Loucy (cell line): ENCODE data around the gene FGGY.

Experiments used
- H2AFZ ChIP-seq: fragments of 200-600 bp; sonication (generic); 2 replicates; pipeline ENCODE4 v1.6.0; 2016; ENCODE audit warnings: antibody characterized with exemption, mild to moderate bottlenecking, low read length, moderate library complexity
- H3F3A ChIP-seq: fragments of 200-600 bp; 2 replicates; pipeline ENCODE4 v1.6.0; 2016; ENCODE audit warnings: antibody characterized with exemption, low read depth, mild to moderate bottlenecking
- H3K27me3 ChIP-seq: fragments of 200-600 bp; sonication (generic); 2 replicates; pipeline ENCODE4 v1.6.1; 2014; ENCODE audit warnings: low read length, mild to moderate bottlenecking; ENCODE audit not compliant: insufficient read depth, poor library complexity, severe bottlenecking
- H3K36me3 ChIP-seq: fragments of 200-600 bp; sonication (generic); 2 replicates; pipeline ENCODE4 v1.6.1; 2016; ENCODE audit warnings: low read length; ENCODE audit not compliant: insufficient read depth
- H3K4me1 ChIP-seq: fragments of 200-600 bp; sonication (generic); 2 replicates; pipeline ENCODE4 v1.5.1; 2014; ENCODE audit warnings: low read length, mild to moderate bottlenecking; ENCODE audit not compliant: insufficient read depth, poor library complexity, severe bottlenecking
- H3K4me2 ChIP-seq: fragments of 200-600 bp; sonication (generic); 2 replicates; pipeline ENCODE4 v1.6.0; 2014; ENCODE audit warnings: antibody characterized with exemption, low read length, low read depth, mild to moderate bottlenecking; ENCODE audit not compliant: poor library complexity, severe bottlenecking
- H3K4me3 ChIP-seq: fragments of 200-600 bp; sonication (generic); 2 replicates; pipeline ENCODE4 v1.5.1; 2014; ENCODE audit warnings: low read length, mild to moderate bottlenecking, mixed read lengths; ENCODE audit not compliant: poor library complexity, severe bottlenecking
- H3K79me2 ChIP-seq: fragments of 200-600 bp; sonication (generic); 2 replicates; pipeline ENCODE4 v1.6.1; 2014; ENCODE audit warnings: low read length; ENCODE audit not compliant: insufficient read depth
- H3K9ac ChIP-seq: fragments of 200-600 bp; sonication (generic); 2 replicates; pipeline ENCODE4 v1.6.0; 2014; ENCODE audit warnings: mild to moderate bottlenecking, low read depth, low read length, moderate library complexity; ENCODE audit not compliant: poor library complexity, severe bottlenecking
- H3K9me2 ChIP-seq: fragments of 200-600 bp; sonication (generic); replicated peaks from 2 replicates; pipeline ENCODE4 v1.6.1; 2016; ENCODE audit warnings: low read depth, low read length, mixed read lengths
- H3K9me3 ChIP-seq: fragments of 200-600 bp; sonication (generic); 2 replicates; pipeline ENCODE4 v1.6.1; 2014; ENCODE audit warnings: mild to moderate bottlenecking, antibody characterized with exemption, low read length, low read depth; ENCODE audit not compliant: insufficient read depth
- H4K20me1 ChIP-seq: fragments of 200-600 bp; sonication (generic); 2 replicates; pipeline ENCODE4 v1.6.0; 2014; ENCODE audit warnings: antibody characterized with exemption, low read length, mild to moderate bottlenecking; ENCODE audit not compliant: insufficient read depth, poor library complexity, severe bottlenecking
- EZH2phosphoT487 ChIP-seq: fragments of 200-600 bp; IDR thresholded peaks from 2 replicates; pipeline ENCODE4 v1.6.1; 2018; ENCODE audit warnings: antibody characterized with exemption, mild to moderate bottlenecking, moderate library complexity, borderline replicate concordance
- TF ChIP-seq, protein P1 (sequence below): fragments of 200-600 bp; sonication (generic); conservative IDR thresholded peaks from 2 replicates; pipeline ENCODE4 v1.5.1; 2014; ENCODE audit warnings: mild to moderate bottlenecking, antibody characterized with exemption, low read length

The FGGY gene

DNA sequence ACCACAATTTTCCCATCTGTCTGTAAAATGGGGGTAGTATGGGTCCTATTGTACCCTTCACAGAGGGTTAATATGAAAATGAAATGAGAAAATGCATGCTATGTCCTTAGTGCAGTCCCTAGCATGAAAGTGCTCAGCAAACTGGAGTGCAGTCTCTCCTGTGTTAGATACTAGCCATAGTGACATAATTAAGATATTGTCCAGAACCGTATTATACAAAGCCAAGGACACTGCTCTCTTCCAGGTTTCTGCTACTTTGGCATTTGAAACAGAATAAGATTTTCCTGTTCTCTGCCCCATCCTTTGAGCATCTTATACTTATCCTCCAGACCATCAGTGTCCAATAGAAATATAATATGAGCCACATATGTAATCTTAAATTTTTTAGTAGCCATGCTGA, 213.4 kb downstream of the FGGY start:
- Histone ChIP-seq H3K4me1 (peaks cover 6% of the 10 kb centered on the region), H3K4me2 (no peak overlapping the region), H3K27me3 (no peaks in the 10 kb centered on the region), H2AFZ (no peak overlapping the region), H3K4me3 (no peak overlapping the region), H3K9me2 (no peaks in the 10 kb centered on the region), H4K20me1 (no peaks in the 10 kb centered on the region), H3K36me3 (peaks cover 7% of the 10 kb centered on the region; the same call in 1 of the 2 replicates), H3K9me3 (no peaks in the 10 kb centered on the region), H3K79me2 (no peaks in the 10 kb centered on the region), H3K9ac (no peak overlapping the region), H3F3A (no peaks in the 10 kb centered on the region)
- TF ChIP-seq, protein P1, sequence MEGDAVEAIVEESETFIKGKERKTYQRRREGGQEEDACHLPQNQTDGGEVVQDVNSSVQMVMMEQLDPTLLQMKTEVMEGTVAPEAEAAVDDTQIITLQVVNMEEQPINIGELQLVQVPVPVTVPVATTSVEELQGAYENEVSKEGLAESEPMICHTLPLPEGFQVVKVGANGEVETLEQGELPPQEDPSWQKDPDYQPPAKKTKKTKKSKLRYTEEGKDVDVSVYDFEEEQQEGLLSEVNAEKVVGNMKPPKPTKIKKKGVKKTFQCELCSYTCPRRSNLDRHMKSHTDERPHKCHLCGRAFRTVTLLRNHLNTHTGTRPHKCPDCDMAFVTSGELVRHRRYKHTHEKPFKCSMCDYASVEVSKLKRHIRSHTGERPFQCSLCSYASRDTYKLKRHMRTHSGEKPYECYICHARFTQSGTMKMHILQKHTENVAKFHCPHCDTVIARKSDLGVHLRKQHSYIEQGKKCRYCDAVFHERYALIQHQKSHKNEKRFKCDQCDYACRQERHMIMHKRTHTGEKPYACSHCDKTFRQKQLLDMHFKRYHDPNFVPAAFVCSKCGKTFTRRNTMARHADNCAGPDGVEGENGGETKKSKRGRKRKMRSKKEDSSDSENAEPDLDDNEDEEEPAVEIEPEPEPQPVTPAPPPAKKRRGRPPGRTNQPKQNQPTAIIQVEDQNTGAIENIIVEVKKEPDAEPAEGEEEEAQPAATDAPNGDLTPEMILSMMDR, result no peak
- TF ChIP-seq EZH2phosphoT487, result no peak

DNA sequence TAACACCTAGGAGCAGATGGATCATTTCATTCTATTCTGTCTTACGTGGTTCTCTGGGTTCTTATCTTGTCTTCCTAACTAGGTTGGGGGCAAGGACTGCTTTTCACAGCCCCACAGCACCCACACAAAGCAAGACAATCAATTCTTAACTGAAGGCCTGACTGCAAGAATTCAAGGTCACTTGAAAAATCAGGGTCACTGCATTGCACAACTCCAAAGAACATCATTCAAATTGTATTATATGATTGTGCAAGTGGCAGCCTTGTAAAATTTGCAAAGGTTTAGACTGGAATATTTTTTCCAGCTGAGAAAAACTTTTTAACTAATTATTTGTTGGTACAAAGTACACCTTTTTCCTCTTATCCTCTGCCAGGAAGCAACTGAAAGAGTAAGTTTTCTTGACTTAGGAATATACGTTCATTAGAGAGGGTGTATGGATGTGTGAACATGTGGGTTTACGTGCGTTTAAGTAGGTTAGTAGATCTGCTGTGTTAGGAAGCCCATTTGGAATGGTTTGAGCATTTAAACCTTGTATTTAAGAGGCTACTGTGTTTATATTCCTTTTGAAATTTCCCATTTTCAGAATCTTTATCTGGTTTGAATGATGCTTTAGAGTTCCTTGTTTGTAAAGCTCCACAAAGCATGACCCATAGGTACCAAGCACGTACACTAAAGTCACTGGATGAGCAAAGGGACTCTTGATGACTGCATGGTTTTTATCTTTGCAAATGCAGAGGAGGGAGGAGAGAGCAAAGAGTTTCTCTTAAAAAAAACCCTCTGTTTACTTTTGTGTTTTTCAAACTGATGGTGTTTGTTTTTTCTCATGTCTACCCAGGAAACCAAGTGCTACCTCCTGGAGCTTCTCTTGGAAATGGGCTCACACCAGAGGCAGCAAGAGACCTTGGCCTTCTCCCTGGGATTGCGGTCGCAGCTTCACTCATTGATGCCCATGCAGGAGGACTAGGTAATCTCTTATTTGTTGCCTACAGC, 214.9 kb downstream of the FGGY start:
- no peaks in the 10 kb centered on the region for H3K9me3 ChIP-seq
- no peaks in the 10 kb centered on the region for H3F3A ChIP-seq
- peaks cover 7% of the 10 kb centered on the region; the same call in 1 of the 2 replicates for H3K36me3 ChIP-seq
- no peaks in the 10 kb centered on the region for H3K9me2 ChIP-seq
- H3K4me2 ChIP-seq, result no peak overlapping the region
- no peaks in the 10 kb centered on the region for H4K20me1 ChIP-seq
- no peak overlapping the region for H3K9ac ChIP-seq
- no peak for TF ChIP-seq EZH2phosphoT487
- TF ChIP-seq, protein P1, result no peak
- H3K4me1 ChIP-seq, result peaks cover 6% of the 10 kb centered on the region
- no peak overlapping the region for H3K4me3 ChIP-seq
- no peak overlapping the region for H2AFZ ChIP-seq
- H3K79me2 ChIP-seq, result no peaks in the 10 kb centered on the region
- no peaks in the 10 kb centered on the region for H3K27me3 ChIP-seq

DNA sequence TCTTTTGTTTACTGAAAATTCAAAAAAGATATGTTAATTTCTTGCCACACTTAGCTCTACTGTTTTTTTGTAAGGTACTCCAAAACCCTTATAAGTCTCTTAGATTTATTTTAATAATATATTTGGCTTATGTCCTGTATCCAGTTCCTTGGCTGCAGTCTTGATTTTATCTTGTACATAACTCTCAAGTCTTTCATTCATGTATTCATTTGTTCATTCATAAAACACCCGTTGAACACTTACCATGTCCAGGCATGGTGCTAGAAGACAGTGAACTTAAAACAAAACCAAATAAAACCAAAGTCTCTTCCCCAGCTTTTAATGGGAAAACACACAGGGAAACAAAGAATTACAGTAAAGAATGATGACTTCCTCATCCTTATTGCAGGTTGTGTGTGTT, 215.8 kb downstream of the FGGY start:
- no peaks in the 10 kb centered on the region for H3K9me3 ChIP-seq
- no peaks in the 10 kb centered on the region for H3K27me3 ChIP-seq
- no peaks in the 10 kb centered on the region for H4K20me1 ChIP-seq
- no peak overlapping the region for H2AFZ ChIP-seq
- no peak overlapping the region for H3K4me2 ChIP-seq
- no peaks in the 10 kb centered on the region for H3K9me2 ChIP-seq
- TF ChIP-seq EZH2phosphoT487, result no peak
- TF ChIP-seq, protein P1, result no peak
- H3K4me1 ChIP-seq, result peaks cover 6% of the 10 kb centered on the region
- H3F3A ChIP-seq, result no peaks in the 10 kb centered on the region
- no peak overlapping the region for H3K9ac ChIP-seq
- peaks cover 7% of the 10 kb centered on the region; the same call in 1 of the 2 replicates for H3K36me3 ChIP-seq
- no peak overlapping the region for H3K4me3 ChIP-seq
- no peaks in the 10 kb centered on the region for H3K79me2 ChIP-seq
